Measurements from ENCODE around the gene MUC22.
"Not testable (repeated sequence)": the region's sequence is repeated elsewhere in the genome, so short reads cannot be mapped to it uniquely, and the experiment has no call there.

MUC22 gene

GRCh38 chr6:31010393-31011060 is at the start of gene MUC22:
MUC22 (plus strand) TSS chr6:31010474; CDS start chr6:31010707, 233 bp downstream.
- intact Hi-C loops (cut with DNase I), result no loop called here
- DNase-seq, result no peak

- intact Hi-C loops (cut with DNase I), result no loop called here
- no peak for DNase-seq
Observed at GRCh38 chr6:30960907-30961673, 49.2 kb upstream of the MUC22 start.

GRCh38 chr6:30962716-30963115 is 47.6 kb upstream of the MUC22 start:
- DNase-seq, result no peak
- intact Hi-C loops (cut with DNase I), result no loop called here

GRCh38 chr6:30963641-30964040 is 46.6 kb upstream of the MUC22 start:
- no peak for DNase-seq
- intact Hi-C loops (cut with DNase I), result no loop called here

GRCh38 chr6:30964075-30964474 is 46.2 kb upstream of the MUC22 start:
- DNase-seq, result no peak
- intact Hi-C loops (cut with DNase I), result no loop called here

- intact Hi-C loops (cut with DNase I), result no loop called here
- DNase-seq, result no peak
Observed at GRCh38 chr6:30965140-30965601, 45.1 kb upstream of the MUC22 start.

GRCh38 chr6:30966154-30966553 is 44.1 kb upstream of the MUC22 start:
- intact Hi-C loops (cut with DNase I), result no loop called here
- no peak for DNase-seq

DNA sequence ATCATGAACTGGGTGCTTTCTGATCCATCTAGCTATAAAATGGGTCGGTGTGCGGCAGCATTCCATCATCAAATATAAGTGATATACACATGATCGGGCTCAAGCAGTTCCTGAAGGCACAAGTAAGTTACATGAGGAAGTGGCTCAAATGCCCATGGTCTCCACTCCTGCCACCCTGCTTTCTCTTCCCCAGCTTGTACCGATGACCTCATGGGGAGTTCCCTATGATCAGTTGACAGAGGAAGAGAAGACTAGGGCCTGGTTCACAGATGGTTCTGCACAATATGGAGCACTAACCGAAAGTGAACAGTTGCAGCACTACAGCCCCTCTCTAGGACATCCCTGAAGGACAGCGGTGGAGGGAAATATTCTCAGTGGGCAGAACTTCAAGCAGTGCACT is 41.1 kb upstream of the MUC22 start:
- DNase-seq; intact Hi-C loops (cut with DNase I): not testable (repeated sequence)

DNA sequence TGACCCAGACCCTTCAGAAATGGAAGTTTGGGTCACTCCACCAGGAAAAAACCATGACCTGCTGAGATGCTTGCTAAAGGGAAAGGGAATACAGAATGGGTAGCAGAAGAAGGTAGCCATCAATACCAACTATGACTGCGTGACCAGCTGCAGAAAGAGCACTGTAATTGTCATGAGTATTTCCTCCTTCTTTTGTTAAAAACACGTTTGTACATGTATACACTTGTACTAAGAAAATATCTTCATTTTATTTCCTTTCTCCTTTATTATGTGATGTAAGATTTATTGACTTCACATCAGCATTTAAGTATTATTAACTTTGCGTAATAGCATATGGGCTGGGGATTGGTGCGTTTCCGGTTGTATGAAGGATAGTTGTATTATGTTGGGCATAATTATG is 39.3 kb upstream of the MUC22 start:
- intact Hi-C loops (cut with DNase I), result no loop called here
- no peak for DNase-seq

DNA sequence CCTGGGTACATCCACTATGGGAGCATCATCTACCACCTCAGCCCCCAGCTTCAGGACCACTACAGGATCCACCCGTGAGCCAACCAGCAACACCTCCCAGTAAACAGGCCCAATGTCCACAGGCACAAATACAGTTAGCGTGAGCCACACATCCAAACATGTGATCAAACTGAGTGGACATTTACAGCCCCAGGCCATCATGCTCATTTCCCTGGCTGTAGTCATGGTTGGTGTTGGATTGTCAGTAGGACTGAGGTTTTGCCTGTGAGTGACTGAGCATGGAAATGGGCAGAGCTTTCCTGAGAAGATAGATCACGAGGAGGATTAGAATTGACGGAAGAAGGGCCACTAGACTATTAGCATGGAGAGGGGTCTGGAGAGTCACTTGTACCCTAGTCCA is 37.5 kb upstream of the MUC22 start:
- intact Hi-C loops (cut with DNase I), result no loop called here

DNA sequence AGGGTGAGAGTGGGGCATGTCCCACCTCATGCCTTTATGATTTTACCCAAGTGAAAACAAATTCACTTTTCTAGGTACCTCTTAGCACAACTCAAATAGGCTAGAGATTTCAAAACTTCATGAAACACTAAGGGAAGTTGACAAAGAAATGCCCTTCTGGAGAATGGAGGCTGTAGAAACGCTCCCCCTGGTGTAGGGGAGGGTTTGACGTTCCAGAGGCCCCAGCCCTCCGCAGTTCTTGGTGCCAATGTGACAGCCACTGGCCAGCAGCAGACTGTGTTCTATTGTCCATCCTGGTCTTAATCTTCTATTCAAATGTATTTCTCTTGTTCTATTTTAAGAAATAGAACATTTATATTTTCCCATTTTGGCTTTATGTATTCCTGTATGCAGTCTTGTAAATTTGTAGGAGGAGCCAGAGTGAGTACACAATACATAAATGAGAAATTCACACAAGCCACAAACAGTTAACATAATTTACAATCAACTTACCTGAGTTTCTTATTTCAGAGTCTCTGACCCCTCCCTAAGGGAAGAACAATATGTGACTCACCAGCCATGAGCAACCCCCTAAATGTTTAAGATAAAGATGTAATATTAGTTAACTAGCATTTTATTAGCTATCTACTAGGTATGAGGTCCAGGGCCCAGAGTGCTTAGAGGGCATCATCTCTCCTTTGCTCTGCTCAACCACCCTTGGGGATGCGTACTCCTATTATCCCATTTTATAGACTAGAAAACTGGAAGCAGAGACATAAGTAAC is 35.6 kb upstream of the MUC22 start:
- DNase-seq, result no peak
- intact Hi-C loops (cut with DNase I), result no loop called here

More for the DNA sequence above, 37.5 kb upstream of the MUC22 start:
- DNase-seq, result no peak

DNA sequence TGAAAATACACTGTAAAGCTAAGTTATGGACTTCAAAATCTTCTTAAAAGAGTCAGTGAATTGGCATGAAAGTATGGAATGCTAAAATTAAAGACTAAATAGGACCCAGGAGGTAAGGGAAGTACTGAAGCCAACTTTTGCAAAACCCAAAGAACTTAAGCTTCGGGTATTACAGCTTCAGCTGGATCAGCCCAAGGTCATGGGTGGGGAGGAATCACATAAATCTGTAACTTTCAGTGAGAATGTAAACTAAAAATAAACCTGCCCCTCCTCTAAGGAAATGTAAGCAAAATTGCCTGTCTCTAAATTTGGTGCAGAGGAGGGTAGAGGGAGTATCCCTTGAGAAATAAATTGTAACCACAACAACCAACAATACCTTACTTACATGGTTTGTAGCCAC is 31.1 kb upstream of the MUC22 start:
- no peak for DNase-seq
- intact Hi-C loops (cut with DNase I), result no loop called here

DNA sequence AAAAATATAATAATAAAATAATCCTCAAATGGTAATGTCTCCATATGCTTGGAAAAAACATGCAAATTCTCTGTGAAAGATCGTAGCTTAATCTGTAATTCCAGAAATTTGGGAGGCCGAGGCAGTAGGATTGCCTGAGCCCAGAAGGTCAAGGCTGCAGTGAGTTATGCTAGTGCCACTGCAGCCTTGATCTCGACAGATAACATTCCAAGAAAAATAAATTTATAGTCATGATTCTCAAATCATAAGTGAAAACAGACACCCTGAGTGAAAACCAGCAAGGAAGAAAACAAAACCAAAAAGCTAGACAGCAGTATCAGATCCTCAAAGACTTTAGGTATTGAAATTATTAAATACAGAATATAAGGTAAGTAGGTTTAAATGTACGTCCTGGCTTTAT is 30.6 kb upstream of the MUC22 start:
- intact Hi-C loops (cut with DNase I), result no loop called here
- no peak for DNase-seq

- intact Hi-C loops (cut with DNase I), result no loop called here
- no peak for DNase-seq
Observed at GRCh38 chr6:30981942-30982772, 28.1 kb upstream of the MUC22 start.

DNA sequence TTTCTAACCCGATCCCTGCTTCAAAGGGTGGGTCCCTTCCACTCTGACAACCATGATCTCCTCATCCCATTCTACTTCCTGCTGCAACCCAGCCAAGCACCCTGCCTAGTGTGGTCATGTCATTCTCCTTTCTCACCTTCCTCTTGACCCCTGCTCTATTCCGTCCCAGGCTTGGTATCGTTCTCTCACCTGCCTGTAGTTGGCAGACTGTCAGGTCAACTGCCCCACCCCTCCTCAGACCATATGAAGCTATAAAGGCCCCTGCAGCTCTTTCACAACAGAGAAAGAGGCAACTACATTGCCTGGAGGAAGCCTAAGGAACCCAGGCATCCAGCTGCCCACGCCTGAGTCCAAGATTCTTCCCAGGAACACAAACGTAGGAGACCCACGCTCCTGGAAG is 26.8 kb upstream of the MUC22 start, which contains the start of gene MUC21:
TSS of gene MUC21 (plus strand) at position 280 of the 400 bp plus-strand sequence. CDS start 241 bp downstream, outside the sequence.
- intact Hi-C loops (cut with DNase I), result no loop called here
- DNase-seq, result no peak

GRCh38 chr6:30985490-30985889 is 24.8 kb upstream of the MUC22 start:
- no peak for DNase-seq
- intact Hi-C loops (cut with DNase I), result no loop called here

DNA sequence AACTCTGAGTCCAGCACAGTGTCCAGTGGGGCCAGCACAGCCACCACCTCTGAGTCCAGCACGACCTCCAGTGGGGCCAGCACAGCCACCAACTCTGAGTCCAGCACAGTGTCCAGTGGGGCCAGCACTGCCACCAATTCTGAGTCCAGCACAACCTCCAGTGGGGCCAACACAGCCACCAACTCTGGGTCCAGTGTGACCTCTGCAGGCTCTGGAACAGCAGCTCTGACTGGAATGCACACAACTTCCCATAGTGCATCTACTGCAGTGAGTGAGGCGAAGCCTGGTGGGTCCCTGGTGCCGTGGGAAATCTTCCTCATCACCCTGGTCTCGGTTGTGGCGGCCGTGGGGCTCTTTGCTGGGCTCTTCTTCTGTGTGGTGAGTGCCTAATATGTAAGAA is 23.0 kb upstream of the MUC22 start:
- intact Hi-C loops (cut with DNase I), result no loop called here
- no peak for DNase-seq

DNA sequence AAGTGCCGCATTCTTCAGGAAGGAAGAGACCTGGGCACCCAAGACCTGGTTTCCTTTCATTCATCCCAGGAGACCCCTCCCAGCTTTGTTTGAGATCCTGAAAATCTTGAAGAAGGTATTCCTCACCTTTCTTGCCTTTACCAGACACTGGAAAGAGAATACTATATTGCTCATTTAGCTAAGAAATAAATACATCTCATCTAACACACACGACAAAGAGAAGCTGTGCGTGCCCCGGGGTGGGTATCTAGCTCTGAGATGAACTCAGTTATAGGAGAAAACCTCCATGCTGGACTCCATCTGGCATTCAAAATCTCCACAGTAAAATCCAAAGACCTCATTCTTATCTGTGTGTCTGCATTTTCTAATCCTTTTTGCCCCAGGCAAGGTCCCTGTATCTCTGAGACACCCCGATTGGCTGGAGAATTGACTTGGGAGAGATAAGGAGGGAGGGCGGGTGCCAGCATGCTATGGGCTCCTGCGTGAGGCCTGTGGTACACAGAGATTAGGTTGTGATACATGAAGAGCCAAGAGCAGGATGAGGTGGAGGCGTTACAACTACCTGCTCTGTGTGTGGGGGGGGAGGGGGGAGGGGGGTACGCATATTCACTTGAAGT is 22.0 kb upstream of the MUC22 start:
- DNase-seq, result no peak
- intact Hi-C loops (cut with DNase I), result no loop called here

GRCh38 chr6:30990422-30991086 is 19.7 kb upstream of the MUC22 start:
- intact Hi-C loops (cut with DNase I), result no loop called here
- no peak for DNase-seq

Data from posterior cingulate gyrus (tissue), 11 donors.